NCI-H510A treated with DMSO at 0.1 percent for 48 hours (cell line): Measurements from ENCODE around the gene METTL17.
"Not testable (repeated sequence)": the region's sequence is repeated elsewhere in the genome, so short reads cannot be mapped to it uniquely, and the experiment has no call there.

Experiments used
- DNase-seq: peaks from one replicate; lab custom pipeline; 2025; lab: John Stamatoyannopoulos, UW

Gene METTL17

GRCh38 chr14:21024585-21025370, 35.0 kb downstream of the METTL17 start, which contains the start of gene NDRG2:
TSS of gene NDRG2 (minus strand) at chr14:21025061. CDS start at chr14:21023315, 1,746 bp downstream.
- DNase-seq, result peak; percentile 8

DNA sequence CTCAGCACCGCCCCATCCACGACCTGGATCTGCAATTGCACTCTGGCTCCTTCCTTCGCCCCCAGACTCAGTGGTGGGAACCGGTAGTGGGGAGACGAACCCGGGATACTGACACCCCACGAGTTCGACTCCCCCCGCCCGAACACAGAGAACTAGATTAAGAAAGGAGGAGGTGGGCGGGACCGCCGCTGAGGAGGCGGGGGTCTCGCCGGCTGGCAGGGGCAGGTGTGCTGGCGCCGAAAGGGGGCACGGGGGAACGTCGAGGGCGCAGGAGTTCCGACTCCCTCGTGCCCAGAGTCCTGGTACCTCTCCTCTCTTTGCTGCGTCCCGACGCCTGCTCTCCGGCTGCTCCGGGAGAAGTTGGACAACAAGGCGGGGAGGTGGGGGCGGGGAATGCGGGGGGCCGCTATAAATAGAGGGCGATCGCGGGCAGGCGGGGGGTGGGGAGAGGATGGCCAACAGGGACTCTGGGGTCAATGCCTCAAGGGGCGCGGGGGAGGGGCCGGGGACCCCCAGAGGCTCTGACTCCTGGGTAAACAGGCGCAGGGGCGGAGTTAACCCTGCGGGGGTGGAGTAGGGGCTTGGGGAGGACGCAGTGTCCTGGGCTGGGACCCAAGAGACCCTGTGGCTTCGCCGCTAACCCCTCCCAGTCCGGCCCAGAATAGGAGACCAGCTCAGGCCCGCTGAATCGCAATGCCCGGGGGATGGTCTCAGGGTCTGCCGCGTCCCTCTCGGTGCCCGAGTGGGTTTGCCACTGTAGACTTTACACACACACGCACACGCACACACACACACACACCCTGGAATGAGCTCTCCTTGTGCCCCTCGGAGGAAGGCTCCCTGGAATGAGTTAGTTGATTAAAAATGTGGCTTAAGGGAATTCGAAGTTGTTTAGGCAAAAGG, 35.8 kb downstream of the METTL17 start:
- DNase-seq, result no peak

DNA sequence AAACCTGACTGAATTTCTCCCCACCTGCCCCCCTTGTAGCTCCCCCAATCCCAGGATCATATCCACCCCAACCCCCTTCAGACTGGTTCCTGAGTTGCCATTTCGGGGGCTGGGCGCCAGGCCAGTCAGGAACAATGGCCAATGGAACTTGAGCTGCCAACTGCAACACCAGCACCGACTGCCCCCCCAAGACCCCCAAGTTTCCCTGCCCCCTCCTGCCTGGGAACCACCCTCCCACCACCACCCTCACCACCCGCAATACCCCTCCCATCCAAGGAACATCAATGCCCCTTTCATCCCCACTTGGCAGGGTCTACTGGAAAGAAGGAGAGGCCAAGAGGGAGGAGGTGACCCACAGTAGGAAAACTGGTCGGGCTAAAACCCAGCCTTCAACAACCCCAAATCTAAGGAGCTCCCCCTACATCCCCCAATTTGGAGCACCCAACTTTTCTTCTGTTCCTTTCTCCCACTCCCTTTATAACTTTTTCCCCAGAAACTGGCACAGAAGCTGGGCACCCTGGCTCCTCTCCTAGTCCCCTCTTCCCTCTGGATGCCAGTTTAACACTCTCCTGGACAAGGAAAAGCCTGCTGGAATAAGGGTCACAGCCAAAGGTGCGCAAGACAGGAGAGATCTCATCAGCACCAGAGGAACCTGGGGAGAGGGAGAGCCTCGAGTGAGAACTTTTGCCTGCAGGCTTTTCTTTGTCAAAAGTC, 36.7 kb downstream of the METTL17 start:
- no peak for DNase-seq

DNA sequence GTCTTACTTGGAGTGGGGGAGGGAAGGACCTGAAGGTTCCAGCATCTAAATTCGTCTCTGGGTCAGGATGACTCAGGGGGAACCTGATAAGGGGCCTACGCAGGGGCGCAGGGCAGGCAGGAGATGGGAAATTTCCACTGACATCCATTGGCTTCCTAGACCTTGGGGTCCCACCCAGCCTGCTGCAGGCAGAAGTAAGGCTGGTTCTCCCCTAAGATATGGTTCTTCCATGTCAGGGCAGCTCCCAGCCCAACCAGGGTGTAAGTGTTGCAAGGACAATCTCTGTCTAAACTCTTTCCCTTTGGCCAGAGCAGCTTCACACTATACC, 37.2 kb downstream of the METTL17 start:
- no peak for DNase-seq

GRCh38 chr14:21029917-21030316, 40.1 kb downstream of the METTL17 start, which contains the start of gene TPPP2:
TSS of gene TPPP2 (plus strand) at chr14:21030217. CDS start at chr14:21030582, 365 bp downstream.
- DNase-seq, result no peak

- DNase-seq, result no peak
These were observed 40.8 kb downstream of the METTL17 start for GRCh38 chr14:21030531-21030930.

GRCh38 chr14:21032326-21033132, 42.7 kb downstream of the METTL17 start:
- DNase-seq, result no peak

DNA sequence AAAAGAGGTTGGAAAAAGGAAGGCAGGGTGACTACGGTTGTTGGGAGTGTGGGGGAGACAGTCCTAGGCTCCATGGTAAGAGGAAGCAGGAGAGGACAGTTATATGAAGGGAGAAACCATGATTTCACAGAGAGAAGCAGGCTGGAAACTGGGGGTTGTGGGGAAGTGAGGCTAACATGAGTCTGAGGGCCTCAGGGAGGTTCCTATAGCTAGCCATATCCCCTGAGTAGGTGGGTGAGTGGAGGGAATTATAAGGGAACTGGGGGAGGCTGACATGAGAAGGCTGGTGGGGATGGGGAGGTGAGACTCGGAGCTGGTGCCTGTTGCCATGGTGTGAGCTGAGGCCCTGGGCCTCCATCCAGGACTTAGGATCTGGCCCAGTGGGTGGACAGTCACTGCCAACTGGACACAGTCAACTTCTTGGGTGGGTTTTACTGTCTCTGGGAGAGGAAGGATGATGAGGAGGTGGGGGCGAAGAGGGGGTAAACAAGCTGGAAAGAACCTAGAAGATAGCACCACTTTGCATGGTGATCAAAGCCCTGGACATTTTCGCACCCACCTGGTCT, 43.4 kb downstream of the METTL17 start:
- DNase-seq, result no peak

DNA sequence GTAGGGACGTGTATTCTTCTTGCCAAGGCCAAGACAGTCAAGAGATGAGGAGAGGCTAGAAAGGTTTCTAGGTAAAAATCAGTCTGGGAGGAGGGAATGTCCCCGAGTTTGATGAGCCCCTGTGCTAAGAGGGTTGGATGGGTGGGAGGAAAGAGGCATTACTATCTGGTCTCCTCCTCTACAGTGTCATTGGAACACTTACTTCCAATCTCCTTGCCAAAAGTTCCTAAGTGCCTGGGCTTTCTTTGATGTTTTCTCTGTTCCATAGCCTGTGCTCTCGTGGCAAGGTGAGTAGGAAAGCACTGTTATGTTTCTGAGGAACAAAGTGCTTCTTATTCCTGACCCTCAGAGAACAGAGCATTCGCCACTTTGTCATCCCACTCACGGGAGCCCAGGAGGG, 44.9 kb downstream of the METTL17 start, which contains the start of gene RNASE13:
Gene RNASE13, minus strand, starts transcription at position 101 of the 400 bp plus-strand sequence. CDS start 519 bp downstream, outside the sequence.
- no peak for DNase-seq

- DNase-seq, result no peak
These were observed 47.0 kb downstream of the METTL17 start for GRCh38 chr14:21036751-21037150.

DNA sequence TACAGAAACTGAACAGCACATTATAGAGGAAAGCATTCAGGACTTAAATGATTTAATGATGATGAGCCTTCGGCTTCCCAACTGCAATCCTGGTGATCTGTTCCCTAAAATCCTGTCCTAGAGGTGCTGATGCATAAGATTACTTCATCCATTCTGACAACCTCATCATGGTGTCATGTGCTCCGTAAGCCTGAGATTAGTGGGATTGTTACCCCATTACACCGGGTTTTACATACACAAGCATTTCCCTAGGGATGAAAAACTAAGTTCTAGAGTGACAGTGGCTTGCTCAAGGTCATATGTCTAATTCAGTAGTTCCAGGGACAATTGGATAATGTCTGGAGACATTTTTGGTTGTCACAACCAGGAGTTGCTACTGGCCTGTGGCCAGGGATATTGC, 47.4 kb downstream of the METTL17 start:
- no peak for DNase-seq

DNA sequence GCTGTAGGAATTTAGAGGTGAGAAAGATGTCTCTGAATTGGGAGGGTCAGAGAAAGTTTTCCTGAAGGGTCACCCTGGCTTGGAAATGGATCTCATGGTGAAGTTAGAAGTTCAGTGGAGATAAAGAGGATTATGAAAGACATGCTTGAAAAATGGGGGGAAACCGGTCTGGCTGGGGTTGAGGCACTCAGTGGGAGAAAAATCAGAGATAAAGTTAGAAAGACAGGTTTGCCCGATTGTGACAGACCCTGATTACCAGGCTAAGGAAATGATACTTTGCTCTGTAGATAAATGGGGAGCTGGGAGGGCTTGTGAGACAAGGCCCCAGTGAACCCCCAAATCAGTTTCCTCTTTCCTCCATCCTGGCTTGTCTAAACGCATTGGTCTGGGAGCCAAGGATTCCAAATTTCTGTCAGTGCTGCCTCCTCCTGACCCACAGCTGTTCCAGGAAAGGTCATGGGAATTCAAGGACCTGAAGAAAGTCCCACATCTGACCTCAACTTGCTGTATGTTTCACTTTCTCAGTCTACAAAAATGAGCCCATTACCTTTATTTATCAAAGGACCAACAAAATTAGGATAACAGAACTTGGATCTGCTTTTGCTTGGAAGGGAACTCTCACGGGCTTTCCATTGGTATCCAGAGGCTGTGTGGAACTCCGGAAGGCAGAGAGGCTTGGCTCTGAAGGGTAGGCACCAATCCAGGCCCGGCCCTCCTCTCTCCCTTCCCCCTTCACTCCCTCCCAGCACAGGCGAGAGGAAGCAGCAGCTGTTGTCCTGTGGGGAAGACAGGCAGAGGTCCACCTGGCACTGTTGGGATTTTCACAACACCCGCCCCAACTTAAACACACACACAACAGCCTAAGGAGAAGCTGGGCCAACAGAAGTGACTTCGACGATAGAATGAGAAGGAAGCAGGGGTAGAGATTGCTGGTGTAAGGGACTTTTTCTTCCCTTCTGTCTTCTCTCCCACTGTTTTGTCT, 49.0 kb downstream of the METTL17 start:
- DNase-seq, result peak; percentile 10

GRCh38 chr14:21039585-21040369, 50.0 kb downstream of the METTL17 start:
- DNase-seq, result peak; percentile 5

DNA sequence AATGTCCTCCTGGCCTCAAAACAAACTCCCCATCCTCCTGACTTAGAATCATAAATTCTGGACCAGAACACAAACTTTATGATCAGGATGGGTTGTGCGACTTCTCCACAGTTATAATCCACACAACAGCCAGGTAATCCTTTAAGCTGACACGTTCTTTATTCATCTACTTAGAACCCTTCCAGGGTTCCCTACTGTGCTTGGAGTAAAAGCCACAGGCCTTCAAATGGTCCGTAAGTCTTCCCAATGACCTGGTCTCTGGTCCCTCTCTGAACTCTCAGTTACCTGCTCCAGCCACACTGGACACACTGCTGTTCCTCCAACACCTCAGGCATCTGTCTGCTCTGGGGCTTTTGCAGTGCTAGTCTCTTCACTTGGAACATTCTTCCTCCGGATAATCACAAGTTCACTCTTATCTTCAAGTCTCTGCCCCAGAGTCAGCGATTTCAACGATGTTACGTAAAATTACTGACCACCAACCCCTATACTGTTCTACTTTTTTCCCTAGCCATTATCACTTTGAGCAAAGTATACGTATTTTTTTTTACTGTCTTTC, 50.7 kb downstream of the METTL17 start:
- no peak for DNase-seq

- not testable (repeated sequence) for DNase-seq
These were observed 51.2 kb downstream of the METTL17 start for GRCh38 chr14:21040941-21041340.

GRCh38 chr14:21041676-21042433, 52.1 kb downstream of the METTL17 start, which contains the start of gene RNASE7:
TSS of gene RNASE7 (plus strand) at chr14:21042362. CDS start at chr14:21042993, 631 bp downstream.
- no peak for DNase-seq

DNA sequence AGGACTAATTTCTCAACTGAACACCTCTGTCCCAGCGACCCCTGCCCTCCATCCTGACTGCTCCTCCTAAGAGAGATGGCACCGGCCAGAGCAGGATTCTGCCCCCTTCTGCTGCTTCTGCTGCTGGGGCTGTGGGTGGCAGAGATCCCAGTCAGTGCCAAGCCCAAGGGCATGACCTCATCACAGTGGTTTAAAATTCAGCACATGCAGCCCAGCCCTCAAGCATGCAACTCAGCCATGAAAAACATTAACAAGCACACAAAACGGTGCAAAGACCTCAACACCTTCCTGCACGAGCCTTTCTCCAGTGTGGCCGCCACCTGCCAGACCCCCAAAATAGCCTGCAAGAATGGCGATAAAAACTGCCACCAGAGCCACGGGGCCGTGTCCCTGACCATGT, 53.1 kb downstream of the METTL17 start:
- no peak for DNase-seq
